HCT116 (cell line): Measurements from ENCODE around the gene GH2. TPM values are rescaled to one million over a fixed set of nuclear protein-coding genes. Genes with fewer than 3 reads are reported as not detected.

ENCODE experiments used
- ATAC-seq: fragments of 200-7000 bp; cut with Tn5 transposase; 2 replicates; pipeline ENCODE4 v1.9.1; 2020; ENCODE audit warnings: mild to moderate bottlenecking, moderate library complexity
- BruUV-seq: library from RNA; stranded (reverse); fragments of 400-500 nt; replicated peaks from 2 replicates; lab custom pipeline; 2021; lab: Mats Ljungman, UMichigan
- CTCF ChIA-PET: fragments of 300-600 bp; sonication (Branson Sonifier 250); formaldehyde crosslinking; loops from one replicate; lab custom pipeline; 2021; ENCODE audit warnings: antibody characterized with exemption; lab: Charles Lee
- POLR2A ChIA-PET: fragments of 300-600, 350-600 bp; sonication (Branson Sonifier 250); formaldehyde crosslinking; loops from one replicate; lab custom pipeline; 2021; ENCODE audit warnings: antibody characterized with exemption; lab: Charles Lee
- RAD21 ChIA-PET, 2 experiments: fragments of 300-600 bp; sonication (Branson Sonifier 250); formaldehyde crosslinking; loops; one replicate each; lab custom pipeline; 2023; ENCODE audit warnings: low total read pairs in 2 of 2; ENCODE audit not compliant: uncharacterized antibody in 2 of 2, unreplicated experiment in 2 of 2, low non-redundant PET in 1 of 2; lab: Charles Lee
- DNase-seq: peaks from one replicate; pipeline ENCODE4 v3.0.0-alpha.2; 2010; ENCODE audit warnings: low read depth, low spot score
- H2AFZ ChIP-seq: fragments of 200-600 bp; shearing (Covaris generic), sonication (generic); 2 replicates; pipeline ENCODE4 v1.6.1; 2017; ENCODE audit warnings: low read depth, mixed run types, mixed read lengths, antibody characterized with exemption, low read length; ENCODE audit not compliant: poor library complexity, severe bottlenecking
- H3K27ac ChIP-seq: 2 replicates; pipeline ENCODE4 v1.5.1; 2012; ENCODE audit warnings: low read depth, low read length
- H3K27me3 ChIP-seq: fragments of 200-600 bp; sonication (generic); 2 replicates; pipeline ENCODE4 v1.6.1; 2016; ENCODE audit warnings: mixed run types, low read length, mixed read lengths; ENCODE audit not compliant: insufficient read depth
- H3K36me3 ChIP-seq, 2 experiments: fragments of 200-500 bp in 1 of 2; fragments of 200-600 bp in 1 of 2; sonication (Bioruptor generic) in 1 of 2; sonication (generic) in 1 of 2; 2 replicates each; pipeline versions ENCODE4 v1.5.1 to v1.6.1; 2014 to 2016; ENCODE audit warnings: low read length in 2 of 2, inconsistent platforms in 1 of 2, mixed read lengths in 1 of 2, mixed run types in 1 of 2; ENCODE audit not compliant: insufficient read depth in 2 of 2, control insufficient read depth in 1 of 2
- H3K4me1 ChIP-seq, 2 experiments: fragments of 200-600 bp in 1 of 2; sonication (generic) in 1 of 2; 2 replicates each; pipeline versions ENCODE4 v1.5.1 to v1.6.1; 2012 to 2017; ENCODE audit warnings: low read length in 2 of 2, inconsistent platforms in 1 of 2, mild to moderate bottlenecking in 1 of 2, mixed read lengths in 1 of 2, mixed run types in 1 of 2, moderate library complexity in 1 of 2; ENCODE audit not compliant: insufficient read depth in 2 of 2, control insufficient read depth in 1 of 2
- H3K4me2 ChIP-seq: fragments of 200-600 bp; sonication (generic); 2 replicates; pipeline ENCODE4 v1.6.1; 2017; ENCODE audit warnings: mixed run types, low read length, mixed read lengths
- H3K4me3 ChIP-seq, 2 experiments: fragments of 200-600 bp in 1 of 2; sonication (generic) in 1 of 2; replicated peaks in 1 of 2; 2 replicates each; pipeline ENCODE4 v1.5.1; 2011 to 2016; ENCODE audit warnings: low read length in 2 of 2, control low read depth in 1 of 2, low read depth in 1 of 2, mild to moderate bottlenecking in 1 of 2, mixed read lengths in 1 of 2, mixed run types in 1 of 2
- H3K79me2 ChIP-seq: fragments of 200-600 bp; sonication (generic); 2 replicates; pipeline ENCODE4 v1.6.1; 2017; ENCODE audit warnings: mild to moderate bottlenecking, mixed run types, low read length, moderate library complexity, mixed read lengths; ENCODE audit not compliant: insufficient read depth
- H3K9ac ChIP-seq: fragments of 200-600 bp; sonication (generic); 2 replicates; pipeline ENCODE4 v1.6.1; 2016; ENCODE audit warnings: low read length, mixed read lengths
- H3K9me2 ChIP-seq: fragments of 200-600 bp; sonication (generic), shearing (Covaris generic); 2 replicates; pipeline ENCODE4 v1.6.1; 2017; ENCODE audit warnings: mixed run types, mild to moderate bottlenecking, moderate library complexity; ENCODE audit not compliant: insufficient read depth
- H3K9me3 ChIP-seq, 2 experiments: fragments of 200-500 bp in 1 of 2; fragments of 200-600 bp in 1 of 2; sonication (Bioruptor generic) in 1 of 2; sonication (generic) in 1 of 2; 2 replicates each; pipeline ENCODE4 v1.6.1; 2014 to 2017; ENCODE audit warnings: low read length in 2 of 2, mixed read lengths in 2 of 2, inconsistent platforms in 1 of 2, low read depth in 1 of 2, mild to moderate bottlenecking in 1 of 2, mixed run types in 1 of 2, moderate library complexity in 1 of 2; ENCODE audit not compliant: control insufficient read depth in 1 of 2, insufficient read depth in 1 of 2
- H4K20me1 ChIP-seq: fragments of 200-600 bp; sonication (generic), shearing (Covaris generic); 2 replicates; pipeline ENCODE4 v1.6.1; 2017; ENCODE audit warnings: mixed run types, mild to moderate bottlenecking, moderate library complexity; ENCODE audit not compliant: insufficient read depth
- ATF3 ChIP-seq: IDR thresholded peaks from 2 replicates; pipeline ENCODE4 v1.6.1; 2012
- CBX3 ChIP-seq: IDR thresholded peaks from 2 replicates; pipeline ENCODE4 v1.6.1; 2012; ENCODE audit warnings: low read depth
- CTCF ChIP-seq, 3 experiments: fragments of 200-600 bp in 1 of 3; sonication (generic) in 1 of 3; IDR thresholded peaks in 2 of 3; conservative IDR thresholded peaks in 1 of 3; 2 replicates each; pipeline ENCODE4 v1.5.1; 2012 to 2017; ENCODE audit warnings: low read depth in 2 of 3, low read length in 2 of 3, antibody characterized with exemption in 1 of 3, borderline replicate concordance in 1 of 3, control low read depth in 1 of 3, mild to moderate bottlenecking in 1 of 3, mixed read lengths in 1 of 3, mixed run types in 1 of 3, moderate library complexity in 1 of 3; ENCODE audit not compliant: insufficient read depth in 1 of 3
- EGR1 ChIP-seq: IDR thresholded peaks from 2 replicates; pipeline ENCODE4 v1.6.1; 2012; ENCODE audit warnings: low read depth
- EZH2 ChIP-seq: fragments of 200-600 bp; sonication (generic); IDR thresholded peaks from 2 replicates; pipeline ENCODE4 v1.6.1; 2017; ENCODE audit warnings: antibody characterized with exemption, mixed run types
- FOSL1 ChIP-seq: IDR thresholded peaks from 2 replicates; pipeline ENCODE4 v1.6.1; 2012; ENCODE audit warnings: low read depth
- MAX ChIP-seq: IDR thresholded peaks from 2 replicates; pipeline ENCODE4 v1.6.1; 2012
- POLR2A ChIP-seq: IDR thresholded peaks from 2 replicates; pipeline ENCODE4 v1.7.0; 2011; ENCODE audit warnings: borderline replicate concordance; ENCODE audit not compliant: insufficient read depth, insufficient read length; ENCODE audit errors: extremely low read depth
- POLR2AphosphoS5 ChIP-seq: IDR thresholded peaks from 2 replicates; pipeline ENCODE4 v1.6.1; 2011; ENCODE audit warnings: mild to moderate bottlenecking, low read depth, low read length, moderate library complexity
- SIN3A ChIP-seq: IDR thresholded peaks from 2 replicates; pipeline ENCODE4 v1.6.1; 2012; ENCODE audit warnings: low read depth
- SP1 ChIP-seq: IDR thresholded peaks from 2 replicates; pipeline ENCODE4 v1.6.1; 2012; ENCODE audit warnings: low read depth
- SRF ChIP-seq: IDR thresholded peaks from 2 replicates; pipeline ENCODE4 v1.6.1; 2012; ENCODE audit warnings: low read depth
- TCF7L2 ChIP-seq: IDR thresholded peaks from 2 replicates; pipeline ENCODE4 v1.7.0; 2011; ENCODE audit warnings: borderline replicate concordance, inconsistent platforms; ENCODE audit not compliant: insufficient read depth, insufficient read length; ENCODE audit errors: extremely low read depth
- YY1 ChIP-seq: IDR thresholded peaks from 2 replicates; pipeline ENCODE4 v1.6.1; 2011; ENCODE audit warnings: low read length, low read depth, moderate library complexity, mild to moderate bottlenecking; ENCODE audit not compliant: insufficient replicate concordance; ENCODE audit errors: extremely low read depth
- ZFX ChIP-seq: fragments of 450-650 bp; IDR thresholded peaks from 2 replicates; pipeline ENCODE4 v1.6.1; 2017
- ZNF274 ChIP-seq: fragments of 200-500 bp; sonication (Bioruptor generic); IDR thresholded peaks from 2 replicates; pipeline ENCODE4 v1.6.1; 2014; ENCODE audit warnings: mild to moderate bottlenecking, low read depth, low read length, inconsistent platforms
- intact Hi-C: fragments of 100-400 bp; cut with micrococcal nuclease; formaldehyde crosslinking; loops from 2 replicates; pipeline ENCODE4 v1.10.0; 2022
- total RNA-seq: library from RNA; stranded (reverse); gene quantifications from one replicate; pipeline ENCODE4 v1.2.1, GENCODE V29; 2021; ENCODE audit not compliant: unreplicated experiment

The GH2 gene
- total RNA-seq, 1 experiment from 2014 or later = not detected

GRCh38 chr17:63830904-63831491 lies 50.7 kb downstream of the GH2 start:
- Histone ChIP-seq H3K27me3 (no peaks in the 10 kb centered on the region), H3K36me3 (peaks cover 52 to 75% of the 10 kb centered on the region in 2 experiments), H3K9ac (no peak overlapping the region), H3K9me2 (no peaks in the 10 kb centered on the region), H3K4me1 (peaks cover 7 to 21% of the 10 kb centered on the region in 2 experiments), H3K9me3 (no peaks in the 10 kb centered on the region), H3K4me2 (no peak overlapping the region), H2AFZ (no peak overlapping the region), H4K20me1 (no peaks in the 10 kb centered on the region), H3K4me3 (no peak overlapping the region), H3K79me2 (peaks cover 66% of the 10 kb centered on the region), H3K27ac (no peak overlapping the region)
- no peak for TF ChIP-seq SIN3A
- no peak for TF ChIP-seq SP1
- no peak for TF ChIP-seq FOSL1
- TF ChIP-seq ZNF274 = no peak
- no peak for TF ChIP-seq ATF3
- intact Hi-C loops = no loop called here
- DNase-seq (no peak), ATAC-seq (no peak)
- no TSS peak for BruUV-seq
- RAD21 ChIA-PET = no interaction called here
- POLR2A ChIA-PET = interaction anchor here (0.9 kb wide), 1 partner anchor 9 kb away, joined by 3 read pairs; no protein-coding TSS in a partner anchor
- CTCF ChIA-PET = interaction anchor here (1.3 kb wide), 1 partner anchor 12 kb away, joined by 3 read pairs; no protein-coding TSS in a partner anchor

- H3K27ac ChIP-seq = no peak overlapping the region
- peaks cover 57 to 72% of the 10 kb centered on the region in 2 experiments for H3K36me3 ChIP-seq
- no peaks in the 10 kb centered on the region for H4K20me1 ChIP-seq
- no peaks in the 10 kb centered on the region for H3K27me3 ChIP-seq
- H3K79me2 ChIP-seq = peaks cover 73% of the 10 kb centered on the region
- ChIA-PET POLR2A (interaction anchor here (1.4 to 4.3 kb wide), 2 partner anchors 8 to 57 kb away, joined by 6 to 16 read pairs; partner anchors contain the start of genes CCDC47 and DDX42), CTCF (no interaction called here), RAD21 (no interaction called here)
- ATAC-seq (no peak), DNase-seq (no peak)
- no peak overlapping the region for H3K4me3 ChIP-seq
- intact Hi-C loops = no loop called here
- TF ChIP-seq SRF (no peak), TCF7L2 (no peak), CTCF (IDR thresholded peaks at IDR 0.05 in 2 of 3, conservative IDR thresholded peaks at IDR 0.05 in 1 of 3; ENCODE audit: borderline replicate concordance in 1 of 3, insufficient read depth in 1 of 3, low read depth in 2 of 3, low read length in 2 of 3) (no peak), CBX3 (no peak), EGR1 (no peak), POLR2A (no peak), MAX (no peak), POLR2AphosphoS5 (no peak), EZH2 (no peak), ZFX (no peak), YY1 (no peak)
- H2AFZ ChIP-seq = no peak overlapping the region
- H3K9me3 ChIP-seq = no peaks in the 10 kb centered on the region
- no peak overlapping the region for H3K4me2 ChIP-seq
- no peak overlapping the region for H3K9ac ChIP-seq
- H3K9me2 ChIP-seq = no peaks in the 10 kb centered on the region
- no TSS peak for BruUV-seq
- peaks cover 10 to 25% of the 10 kb centered on the region in 2 experiments for H3K4me1 ChIP-seq
Measured at GRCh38 chr17:63830278-63830677, 51.5 kb downstream of the GH2 start.
